OCI-LY1 (cell line): ENCODE measurements around the gene GMPPA.

Source experiments
- CTCF ChIP-seq: fragments of 200-600 bp; sonication (generic), shearing (Covaris generic); IDR thresholded peaks from 2 replicates; pipeline ENCODE4 v1.5.1; 2017; ENCODE audit warnings: mild to moderate bottlenecking, antibody characterized with exemption, low read length, moderate library complexity, mixed read lengths
- EZH2 ChIP-seq: fragments of 200-600 bp; sonication (generic), shearing (Covaris generic); IDR thresholded peaks from 2 replicates; pipeline ENCODE4 v1.8.0; 2017; ENCODE audit warnings: borderline replicate concordance, mixed run types, mild to moderate bottlenecking, antibody characterized with exemption, low read length, moderate library complexity, mixed read lengths

- TF ChIP-seq CTCF (no peak), EZH2 (no peak)
Observed at GRCh38 chr2:219451661-219452360, 46.9 kb upstream of the GMPPA start.
